Parathyroid adenoma (tissue), 2 donors: ENCODE measurements around the gene BRPF1.

Experiments used
- H2AFZ ChIP-seq: fragments of 300-600 bp; sonication (generic); one replicate; pipeline ENCODE4 v1.7.0; 2017; ENCODE audit warnings: antibody characterized with exemption, mild to moderate bottlenecking
- H3K27ac ChIP-seq: fragments of 300-600 bp; sonication (generic); one replicate; pipeline ENCODE4 v1.7.0; 2017
- H3K27me3 ChIP-seq: fragments of 300-600 bp; sonication (generic); one replicate; pipeline ENCODE4 v1.7.0; 2017; ENCODE audit warnings: low read length; ENCODE audit not compliant: control insufficient read depth, insufficient read depth
- H3K36me3 ChIP-seq: fragments of 300-600 bp; sonication (generic); one replicate; pipeline ENCODE4 v1.7.0; 2017; ENCODE audit warnings: low read length; ENCODE audit not compliant: control insufficient read depth, insufficient read depth
- H3K4me1 ChIP-seq: fragments of 300-600 bp; sonication (generic); one replicate; pipeline ENCODE4 v1.7.0; 2017; ENCODE audit warnings: control low read depth
- H3K4me2 ChIP-seq: fragments of 300-600 bp; sonication (generic); one replicate; pipeline ENCODE4 v1.7.0; 2017; ENCODE audit warnings: low read length
- H3K4me3 ChIP-seq: fragments of 300-600 bp; sonication (generic); one replicate; pipeline ENCODE4 v1.7.0; 2017; ENCODE audit warnings: low read depth, low read length
- H3K79me2 ChIP-seq: fragments of 300-600 bp; sonication (generic); one replicate; pipeline ENCODE4 v1.7.0; 2017; ENCODE audit warnings: control low read depth
- H3K9ac ChIP-seq: fragments of 300-600 bp; sonication (generic); one replicate; pipeline ENCODE4 v1.7.0; 2017; ENCODE audit warnings: mild to moderate bottlenecking
- H3K9me3 ChIP-seq: fragments of 300-600 bp; sonication (generic); one replicate; pipeline ENCODE4 v1.7.0; 2017; ENCODE audit warnings: low read length; ENCODE audit not compliant: control insufficient read depth
- CTCF ChIP-seq: fragments of 300-600 bp; sonication (generic); IDR thresholded peaks from one replicate; pipeline ENCODE4 v1.7.0; 2017; ENCODE audit warnings: antibody characterized with exemption, mild to moderate bottlenecking
- donor health status: primary hyperparathyroidism.

BRPF1 gene

GRCh38 chr3:9715136-9715535, 16.4 kb upstream of the BRPF1 start:
- Histone ChIP-seq H3K27ac (no peak overlapping the region), H3K36me3 (no peaks in the 10 kb centered on the region), H3K4me2 (no peak overlapping the region), H3K9ac (no peak overlapping the region), H3K4me1 (no peaks in the 10 kb centered on the region), H3K79me2 (no peaks in the 10 kb centered on the region), H3K27me3 (no peaks in the 10 kb centered on the region), H2AFZ (peak overlapping the region; percentile 28), H3K4me3 (no peak overlapping the region), H3K9me3 (no peaks in the 10 kb centered on the region)
- TF ChIP-seq CTCF: no peak

GRCh38 chr3:9715764-9716437, 15.6 kb upstream of the BRPF1 start:
- no peak overlapping the region for H3K27ac ChIP-seq
- no peak overlapping the region for H3K9ac ChIP-seq
- H3K4me2 ChIP-seq: no peak overlapping the region
- no peaks in the 10 kb centered on the region for H3K36me3 ChIP-seq
- no peaks in the 10 kb centered on the region for H3K27me3 ChIP-seq
- H3K4me1 ChIP-seq: no peaks in the 10 kb centered on the region
- H3K4me3 ChIP-seq: no peak overlapping the region
- TF ChIP-seq CTCF: peak; percentile 45
- peak overlapping the region; percentile 28 for H2AFZ ChIP-seq
- no peaks in the 10 kb centered on the region for H3K9me3 ChIP-seq
- H3K79me2 ChIP-seq: no peaks in the 10 kb centered on the region

GRCh38 chr3:9716801-9717555, 14.6 kb upstream of the BRPF1 start:
- no peak overlapping the region for H3K9ac ChIP-seq
- no peaks in the 10 kb centered on the region for H3K9me3 ChIP-seq
- no peaks in the 10 kb centered on the region for H3K4me1 ChIP-seq
- no peaks in the 10 kb centered on the region for H3K36me3 ChIP-seq
- H3K4me3 ChIP-seq: no peak overlapping the region
- no peak overlapping the region for H3K27ac ChIP-seq
- no peak overlapping the region for H3K4me2 ChIP-seq
- H3K79me2 ChIP-seq: no peaks in the 10 kb centered on the region
- H3K27me3 ChIP-seq: no peaks in the 10 kb centered on the region
- TF ChIP-seq CTCF: no peak
- H2AFZ ChIP-seq: no peak overlapping the region

- no peak overlapping the region for H3K4me2 ChIP-seq
- no peak overlapping the region for H2AFZ ChIP-seq
- no peaks in the 10 kb centered on the region for H3K36me3 ChIP-seq
- no peaks in the 10 kb centered on the region for H3K9me3 ChIP-seq
- H3K79me2 ChIP-seq: no peaks in the 10 kb centered on the region
- H3K4me3 ChIP-seq: no peak overlapping the region
- TF ChIP-seq CTCF: no peak
- H3K27me3 ChIP-seq: no peaks in the 10 kb centered on the region
- H3K9ac ChIP-seq: no peak overlapping the region
- no peak overlapping the region for H3K27ac ChIP-seq
- H3K4me1 ChIP-seq: no peaks in the 10 kb centered on the region
Measured at GRCh38 chr3:9717563-9717962, 14.0 kb upstream of the BRPF1 start.
